ENCODE results near the gene CDX4. TPM values are rescaled to one million over a fixed set of nuclear protein-coding genes. Genes with fewer than 3 reads are reported as not detected.
"Not testable (repeated sequence)": the region's sequence is repeated elsewhere in the genome, so short reads cannot be mapped to it uniquely, and the experiment has no call there.

Gene CDX4
- total RNA-seq, 2 experiments from 2014 or later, result not detected

GRCh38 chrX:73492178-73492577 lies 45.3 kb downstream of the CDX4 start:
- H3K4me3 Mint-ChIP-seq; H3K36me3 Mint-ChIP-seq (ENCODE audit: low read depth); DNase-seq; CTCF ChIA-PET; H3K9me3 Mint-ChIP-seq; H3K27me3 Mint-ChIP-seq (ENCODE audit: low read depth); H3K4me1 Mint-ChIP-seq (ENCODE audit: low read depth); H3K27ac Mint-ChIP-seq; intact Hi-C loops (cut with micrococcal nuclease): not testable (repeated sequence)

Other genes with a start within 250 kb of the CDX4 start
- 1 to 10 TPM; 2.5 to 2.7 TPM for gene NAP1L2, start 232.2 kb upstream of the CDX4 start, total RNA-seq
- 1 to 10 TPM; 3.5 to 4.5 TPM for gene CHIC1, start 116.1 kb downstream of the CDX4 start, total RNA-seq

Data from activated naive CD4-positive, alpha-beta T cell treated with anti-CD3 and anti-CD28 coated beads for 36 hours (primary cell).